ENCODE data around the gene TJP1.

The TJP1 gene

DNA sequence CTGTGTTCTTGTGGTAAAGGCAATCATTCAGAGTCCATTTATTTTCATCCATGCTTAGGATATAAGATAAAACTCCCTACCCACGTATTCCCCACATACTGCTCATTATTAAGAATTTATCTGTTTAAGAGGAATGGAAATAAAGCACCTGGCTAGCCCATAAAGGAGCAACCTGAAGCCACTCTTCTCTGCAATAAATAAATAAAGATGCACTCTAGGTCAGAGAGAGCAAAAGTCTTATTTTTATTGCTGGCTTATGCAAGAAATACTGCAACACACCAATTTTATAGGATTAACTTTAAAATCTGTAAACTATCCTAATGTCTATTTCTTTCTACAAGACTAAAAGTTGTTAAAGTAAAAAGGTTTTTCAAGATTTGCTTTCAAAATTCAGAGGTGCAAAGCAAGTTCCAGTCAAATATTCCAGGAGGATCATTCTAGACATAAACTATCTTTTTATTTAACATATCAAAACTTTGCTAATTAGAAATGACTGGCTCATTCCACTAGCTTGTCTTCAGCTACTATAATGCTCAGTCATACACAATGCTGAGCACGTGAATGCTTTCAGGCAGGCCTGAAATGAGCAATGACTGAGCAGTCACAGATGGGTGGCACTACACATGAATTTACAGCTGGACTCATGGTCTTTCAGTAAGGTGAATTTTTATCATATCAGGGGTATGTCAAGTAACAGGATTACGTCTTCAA lies 7.1 kb downstream of the TJP1 start:
- H3K4me3 ChIP-seq (ENCODE audit: low read length), result no peak overlapping the region
- DNase-seq (ENCODE audit: low read depth), result peak; percentile 78
- TF ChIP-seq, protein P1, sequence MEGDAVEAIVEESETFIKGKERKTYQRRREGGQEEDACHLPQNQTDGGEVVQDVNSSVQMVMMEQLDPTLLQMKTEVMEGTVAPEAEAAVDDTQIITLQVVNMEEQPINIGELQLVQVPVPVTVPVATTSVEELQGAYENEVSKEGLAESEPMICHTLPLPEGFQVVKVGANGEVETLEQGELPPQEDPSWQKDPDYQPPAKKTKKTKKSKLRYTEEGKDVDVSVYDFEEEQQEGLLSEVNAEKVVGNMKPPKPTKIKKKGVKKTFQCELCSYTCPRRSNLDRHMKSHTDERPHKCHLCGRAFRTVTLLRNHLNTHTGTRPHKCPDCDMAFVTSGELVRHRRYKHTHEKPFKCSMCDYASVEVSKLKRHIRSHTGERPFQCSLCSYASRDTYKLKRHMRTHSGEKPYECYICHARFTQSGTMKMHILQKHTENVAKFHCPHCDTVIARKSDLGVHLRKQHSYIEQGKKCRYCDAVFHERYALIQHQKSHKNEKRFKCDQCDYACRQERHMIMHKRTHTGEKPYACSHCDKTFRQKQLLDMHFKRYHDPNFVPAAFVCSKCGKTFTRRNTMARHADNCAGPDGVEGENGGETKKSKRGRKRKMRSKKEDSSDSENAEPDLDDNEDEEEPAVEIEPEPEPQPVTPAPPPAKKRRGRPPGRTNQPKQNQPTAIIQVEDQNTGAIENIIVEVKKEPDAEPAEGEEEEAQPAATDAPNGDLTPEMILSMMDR (IDR thresholded peaks at IDR 0.05; ENCODE audit: insufficient read depth, low read depth, low read length, missing control alignments), result no peak

DNA sequence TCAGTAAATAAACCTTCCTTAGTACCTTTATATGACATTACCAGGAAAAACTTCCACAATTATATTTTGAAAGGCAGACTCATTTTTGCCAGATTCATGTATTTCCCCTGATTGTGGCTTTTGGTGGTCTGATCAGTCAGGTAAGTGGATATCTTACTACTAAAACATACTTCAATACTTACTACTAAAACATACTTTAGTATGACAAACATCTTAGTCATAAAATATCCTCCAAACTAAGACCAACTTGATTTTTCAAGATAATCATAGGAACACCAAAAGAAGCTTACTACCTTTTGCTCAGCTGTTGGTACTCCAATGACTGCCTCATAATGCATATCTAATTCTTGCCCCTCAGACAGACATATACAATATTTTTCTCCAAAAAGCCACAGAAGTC lies 9.3 kb downstream of the TJP1 start:
- TF ChIP-seq, protein P1 (IDR thresholded peaks at IDR 0.05; ENCODE audit: insufficient read depth, low read depth, low read length, missing control alignments), result no peak
- DNase-seq (ENCODE audit: low read depth), result no peak
- H3K4me3 ChIP-seq (ENCODE audit: low read length), result no peak overlapping the region

DNA sequence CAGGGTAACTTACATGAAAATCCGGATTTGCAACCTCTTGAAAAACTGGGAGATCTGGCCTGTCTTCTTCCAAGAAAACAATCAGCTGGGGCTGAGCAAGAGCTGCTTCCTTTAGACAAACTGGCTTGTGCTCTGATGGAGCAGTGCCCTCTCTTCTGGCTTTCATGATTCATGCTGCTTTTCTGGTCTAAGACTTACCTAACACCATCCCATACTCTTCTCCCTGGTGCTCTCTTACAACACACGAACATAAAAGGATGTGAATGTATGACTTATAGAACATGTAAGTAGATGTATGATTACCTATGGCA lies 9.9 kb downstream of the TJP1 start:
- no peak overlapping the region for H3K4me3 ChIP-seq (ENCODE audit: low read length)
- TF ChIP-seq, protein P1 (IDR thresholded peaks at IDR 0.05; ENCODE audit: insufficient read depth, low read depth, low read length, missing control alignments), result no peak
- DNase-seq (ENCODE audit: low read depth), result peak; percentile 98

DNA sequence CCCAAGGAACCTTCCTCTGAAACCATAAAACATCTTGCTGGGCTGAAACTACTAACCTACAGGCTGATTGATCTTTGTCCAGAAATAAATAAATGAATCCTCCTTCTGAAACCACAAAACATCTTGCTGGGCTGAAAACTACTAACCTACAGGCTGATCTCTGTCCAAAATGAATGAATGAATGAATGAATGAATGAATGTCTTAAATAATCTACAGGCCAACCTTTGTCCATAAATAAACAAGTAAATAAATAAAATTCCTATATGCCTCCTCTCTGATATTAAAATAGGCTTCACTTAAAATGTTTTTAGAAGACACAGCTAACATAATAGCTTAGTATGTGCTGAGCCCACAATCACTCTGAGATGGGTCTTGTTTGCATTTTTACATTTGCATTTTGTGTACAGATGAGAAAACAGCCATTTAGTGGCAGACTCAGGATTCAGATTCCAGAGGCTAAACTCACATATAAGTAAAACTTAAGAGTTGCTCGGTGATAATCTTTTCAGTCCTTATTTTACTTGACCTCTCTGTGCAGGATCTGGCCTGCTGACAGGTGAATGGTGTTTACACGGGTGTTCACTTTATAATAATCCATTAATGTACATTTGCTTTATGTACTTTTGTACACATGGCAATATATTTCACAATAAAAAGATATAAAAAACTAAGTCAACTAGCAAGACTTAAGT lies 10.4 kb downstream of the TJP1 start:
- H3K4me3 ChIP-seq (ENCODE audit: low read length), result no peak overlapping the region
- TF ChIP-seq, protein P1 (IDR thresholded peaks at IDR 0.05; ENCODE audit: insufficient read depth, low read depth, low read length, missing control alignments), result no peak
- no peak for DNase-seq (ENCODE audit: low read depth)

DNA sequence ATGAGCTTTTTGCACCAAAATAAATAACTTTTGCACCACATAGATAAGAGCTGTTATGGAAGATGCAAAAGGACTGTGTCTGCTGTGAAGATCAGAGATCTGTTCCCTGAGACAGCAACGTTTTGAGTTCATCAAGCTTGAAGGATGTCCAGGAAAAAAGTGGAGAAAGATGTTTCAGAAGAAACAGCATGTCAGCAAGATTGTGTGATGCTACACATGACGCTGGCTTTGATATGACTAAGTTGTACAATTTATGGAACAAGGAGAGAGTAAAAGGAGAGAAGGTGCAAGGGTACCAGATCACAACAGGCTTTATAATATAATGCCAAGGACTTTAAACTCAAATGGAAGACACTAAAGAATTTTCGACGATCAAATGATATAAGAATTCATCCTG lies 16.6 kb downstream of the TJP1 start:
- no peak for DNase-seq (ENCODE audit: low read depth)
- TF ChIP-seq, protein P1 (IDR thresholded peaks at IDR 0.05; ENCODE audit: insufficient read depth, low read depth, low read length, missing control alignments), result no peak

DNA sequence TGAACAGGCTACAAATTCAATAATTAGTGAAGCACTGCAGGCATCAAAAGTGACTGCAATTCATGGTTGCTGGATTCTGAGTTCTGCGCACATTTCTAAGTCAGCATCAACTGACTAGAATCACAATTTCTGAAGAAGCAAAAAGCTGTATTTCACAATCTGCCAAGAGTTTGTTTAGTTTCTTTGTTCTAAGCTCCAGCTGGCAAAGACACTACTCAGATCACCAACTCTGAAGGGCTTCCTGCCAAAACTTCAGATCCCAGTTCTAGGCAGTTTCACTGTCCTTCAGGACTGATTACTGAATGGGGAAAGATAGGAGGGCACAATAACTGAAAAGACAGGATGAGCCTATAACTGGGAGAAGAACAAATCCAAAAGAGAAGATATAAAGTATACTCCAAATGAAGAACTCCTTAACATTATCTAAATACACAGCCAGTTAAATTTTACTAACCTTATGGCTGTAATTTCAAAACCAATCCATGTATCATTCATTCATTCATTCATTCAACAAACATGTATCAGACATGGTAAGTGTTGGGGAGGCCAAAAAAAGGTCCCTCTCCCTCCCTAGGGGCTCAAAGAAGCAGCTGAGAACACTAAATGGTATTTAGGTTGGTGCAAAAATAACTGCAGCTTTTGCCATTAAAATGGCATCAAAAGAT lies 17.1 kb downstream of the TJP1 start:
- peak; percentile 57 for DNase-seq (ENCODE audit: low read depth)
- H3K4me3 ChIP-seq (ENCODE audit: low read length), result no peak overlapping the region

More for the DNA sequence above, 16.6 kb downstream of the TJP1 start:
- no peak overlapping the region for H3K4me3 ChIP-seq (ENCODE audit: low read length)

More for the DNA sequence above, 17.1 kb downstream of the TJP1 start:
- TF ChIP-seq, protein P1 (IDR thresholded peaks at IDR 0.05; ENCODE audit: insufficient read depth, low read depth, low read length, missing control alignments), result no peak
